Ishikawa (cell line): Measurements from ENCODE around the gene HS2ST1.

ENCODE experiments used
- CEBPB ChIP-seq: IDR thresholded peaks from 2 replicates; pipeline ENCODE4 v1.6.1; 2012
- CREB1 ChIP-seq: IDR thresholded peaks from 2 replicates; pipeline ENCODE4 v1.6.1; 2012; ENCODE audit warnings: low read depth
- EGR1 ChIP-seq: IDR thresholded peaks from 2 replicates; pipeline ENCODE4 v1.6.1; 2012
- EP300 ChIP-seq: IDR thresholded peaks from 2 replicates; pipeline ENCODE4 v1.6.1; 2012; ENCODE audit warnings: borderline replicate concordance
- FOXM1 ChIP-seq: IDR thresholded peaks from 2 replicates; pipeline ENCODE4 v1.6.1; 2012; ENCODE audit warnings: low read depth, borderline replicate concordance
- NFIC ChIP-seq: IDR thresholded peaks from 2 replicates; pipeline ENCODE4 v1.6.1; 2012
- RAD21 ChIP-seq: IDR thresholded peaks from 2 replicates; pipeline ENCODE4 v1.6.1; 2012; ENCODE audit warnings: low read depth
- REST ChIP-seq: IDR thresholded peaks from 2 replicates; pipeline ENCODE4 v1.6.1; 2012; ENCODE audit warnings: low read depth, mild to moderate bottlenecking
- TAF1 ChIP-seq: IDR thresholded peaks from 2 replicates; pipeline ENCODE4 v1.6.1; 2012; ENCODE audit warnings: low read depth, mild to moderate bottlenecking
- TCF12 ChIP-seq: IDR thresholded peaks from 2 replicates; pipeline ENCODE4 v1.6.1; 2012; ENCODE audit warnings: low read depth
- TEAD4 ChIP-seq: IDR thresholded peaks from 2 replicates; pipeline ENCODE4 v1.6.1; 2012
- YY1 ChIP-seq: IDR thresholded peaks from 2 replicates; pipeline ENCODE4 v1.6.1; 2012; ENCODE audit warnings: low read depth
- ZBTB7A ChIP-seq: IDR thresholded peaks from 2 replicates; pipeline ENCODE4 v1.6.1; 2012; ENCODE audit warnings: low read depth
- TF ChIP-seq, protein P1 (sequence below): IDR thresholded peaks from 2 replicates; pipeline ENCODE4 v1.6.1; 2012
- TF ChIP-seq, protein P2 (sequence below): IDR thresholded peaks from 2 replicates; pipeline ENCODE4 v1.6.1; 2012

Gene HS2ST1

GRCh38 chr1:87121711-87122163, 207.3 kb downstream of the HS2ST1 start:
- TF ChIP-seq NFIC (no peak), TAF1 (no peak), CREB1 (no peak), FOXM1 (no peak), CEBPB (no peak), ZBTB7A (no peak), EP300 (no peak)
- TF ChIP-seq, protein P1, sequence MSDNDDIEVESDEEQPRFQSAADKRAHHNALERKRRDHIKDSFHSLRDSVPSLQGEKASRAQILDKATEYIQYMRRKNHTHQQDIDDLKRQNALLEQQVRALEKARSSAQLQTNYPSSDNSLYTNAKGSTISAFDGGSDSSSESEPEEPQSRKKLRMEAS, result no peak

- TF ChIP-seq RAD21 (no peak), TCF12 (no peak), ZBTB7A (no peak), CEBPB (no peak), TAF1 (no peak), EP300 (no peak), REST (no peak), CREB1 (no peak), NFIC (no peak)
- TF ChIP-seq, protein P2, sequence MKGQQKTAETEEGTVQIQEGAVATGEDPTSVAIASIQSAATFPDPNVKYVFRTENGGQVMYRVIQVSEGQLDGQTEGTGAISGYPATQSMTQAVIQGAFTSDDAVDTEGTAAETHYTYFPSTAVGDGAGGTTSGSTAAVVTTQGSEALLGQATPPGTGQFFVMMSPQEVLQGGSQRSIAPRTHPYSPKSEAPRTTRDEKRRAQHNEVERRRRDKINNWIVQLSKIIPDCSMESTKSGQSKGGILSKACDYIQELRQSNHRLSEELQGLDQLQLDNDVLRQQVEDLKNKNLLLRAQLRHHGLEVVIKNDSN, result no peak
- TF ChIP-seq, protein P1, result no peak
Measured at GRCh38 chr1:87122243-87122642, 207.8 kb downstream of the HS2ST1 start.

DNA sequence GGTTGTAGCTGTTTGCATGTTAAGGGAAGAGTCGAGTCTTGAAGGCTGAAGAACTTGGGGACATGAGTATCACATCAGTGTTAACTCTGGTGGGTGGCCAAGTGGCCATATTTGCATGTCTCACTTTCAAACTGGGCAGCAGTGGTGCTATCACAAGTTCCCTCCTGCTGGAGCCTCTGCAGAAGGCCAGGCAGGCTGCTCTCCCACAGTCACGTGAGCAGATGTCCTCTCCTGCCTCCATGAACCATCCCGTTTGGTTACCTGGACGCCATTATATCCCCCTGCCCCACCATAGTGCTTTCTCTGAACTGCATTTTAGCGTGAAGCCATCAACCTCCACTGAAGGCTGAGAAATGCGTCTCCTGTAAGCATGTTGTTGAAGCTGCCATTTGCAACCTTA, 209.2 kb downstream of the HS2ST1 start:
- TF ChIP-seq CEBPB, result no peak
- TF ChIP-seq EP300, result no peak
- no peak for TF ChIP-seq ZBTB7A
- TF ChIP-seq, protein P1, result no peak
- no peak for TF ChIP-seq EGR1
- no peak for TF ChIP-seq NFIC
- TF ChIP-seq, protein P2, result no peak
- TF ChIP-seq TAF1, result no peak
- no peak for TF ChIP-seq RAD21
- TF ChIP-seq REST, result no peak
- TF ChIP-seq CREB1, result no peak
- no peak for TF ChIP-seq TEAD4
- TF ChIP-seq YY1, result no peak
- no peak for TF ChIP-seq TCF12
- no peak for TF ChIP-seq FOXM1

GRCh38 chr1:87126886-87127505, 212.6 kb downstream of the HS2ST1 start:
- TF ChIP-seq CREB1, result no peak
- TF ChIP-seq REST, result no peak
- no peak for TF ChIP-seq ZBTB7A
